Duodenal mucosa (tissue), 2 donors: ENCODE measurements around the gene GNAT3.

Experiments used
- H3K27ac ChIP-seq: one replicate; pipeline ENCODE4 v1.7.0; 2013; ENCODE audit warnings: low read depth, low read length
- H3K27me3 ChIP-seq, 2 donors: one replicate each; pipeline ENCODE4 v1.7.0; 2013; ENCODE audit warnings: low read length in 2 of 2, control low read depth in 1 of 2; ENCODE audit not compliant: insufficient read depth in 2 of 2, control insufficient read depth in 1 of 2
- H3K36me3 ChIP-seq, 2 donors: one replicate each; pipeline ENCODE4 v1.7.0; 2013; ENCODE audit warnings: low read length in 2 of 2, control low read depth in 1 of 2; ENCODE audit not compliant: insufficient read depth in 2 of 2, control insufficient read depth in 1 of 2
- H3K4me1 ChIP-seq, 2 donors: one replicate each; pipeline ENCODE4 v1.7.0; 2013; ENCODE audit warnings: low read length in 2 of 2, control low read depth in 1 of 2; ENCODE audit not compliant: insufficient read depth in 2 of 2, control insufficient read depth in 1 of 2
- H3K4me3 ChIP-seq, 2 donors: one replicate each; pipeline ENCODE4 v1.7.0; 2013; ENCODE audit warnings: low read length in 2 of 2, low read depth in 1 of 2
- H3K9ac ChIP-seq, 2 donors: one replicate each; pipeline ENCODE4 v1.7.0; 2013; ENCODE audit warnings: low read length in 2 of 2, low read depth in 1 of 2
- H3K9me3 ChIP-seq, 2 donors: one replicate each; pipeline ENCODE4 v1.7.0; 2013; ENCODE audit warnings: low read length in 2 of 2, control low read depth in 1 of 2; ENCODE audit not compliant: control insufficient read depth in 1 of 2

GNAT3 gene

DNA sequence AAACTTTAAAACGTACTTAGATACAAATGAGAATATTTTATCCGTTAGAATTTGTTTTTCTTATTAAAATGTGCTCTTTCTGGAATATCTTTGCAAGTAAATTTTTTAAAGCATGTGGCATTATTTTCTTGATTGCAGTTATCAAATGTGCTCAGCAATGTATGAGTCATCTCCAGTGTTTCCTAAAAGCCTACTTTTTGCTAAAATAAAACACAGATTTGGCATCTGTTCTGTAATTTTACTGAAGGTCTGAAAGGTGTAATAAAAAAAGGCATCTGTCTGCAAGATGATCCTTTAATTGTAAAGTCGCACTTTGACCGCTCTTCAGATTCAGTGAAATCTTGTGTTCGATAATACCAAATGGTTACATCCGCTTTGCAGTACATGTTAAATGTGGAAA is 3.4 kb downstream of the GNAT3 start:
- no peak overlapping the region for H3K4me3 ChIP-seq
- H3K9me3 ChIP-seq = no peaks in the 10 kb centered on the region
- no peaks in the 10 kb centered on the region for H3K36me3 ChIP-seq
- H3K9ac ChIP-seq = no peak overlapping the region
- H3K4me1 ChIP-seq = no peaks in the 10 kb centered on the region
- H3K27me3 ChIP-seq = no peaks in the 10 kb centered on the region
- H3K27ac ChIP-seq = no peak overlapping the region

DNA sequence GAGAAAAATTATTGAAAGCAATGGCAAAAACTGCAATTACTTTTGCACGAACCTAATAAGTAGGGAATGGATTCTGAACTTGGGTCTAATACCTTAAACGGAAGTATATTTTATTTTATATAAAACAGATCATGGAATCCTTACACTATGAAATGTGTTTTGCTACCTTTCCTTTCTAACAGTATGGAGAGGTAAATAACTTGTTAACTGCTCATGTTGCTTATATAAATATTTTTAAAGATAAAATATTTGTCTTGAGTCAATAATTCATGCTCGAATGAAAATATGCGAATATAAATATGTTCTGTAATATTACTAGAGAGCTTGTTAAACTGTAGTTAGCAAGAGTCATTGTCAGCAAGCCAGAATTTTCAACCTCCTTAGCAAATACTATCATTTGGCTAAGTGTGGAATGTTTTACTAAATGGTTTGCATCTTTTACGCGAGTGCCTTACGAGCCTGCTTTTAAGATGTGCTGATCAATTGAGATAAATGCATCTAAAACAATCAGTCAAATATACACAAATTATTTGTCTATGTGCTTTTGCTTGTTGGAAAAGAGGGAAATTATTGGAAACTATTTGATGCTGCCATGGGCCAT is 5.9 kb downstream of the GNAT3 start:
- Histone ChIP-seq H3K27me3 (no peaks in the 10 kb centered on the region), H3K9me3 (no peaks in the 10 kb centered on the region), H3K9ac (no peak overlapping the region), H3K36me3 (no peaks in the 10 kb centered on the region), H3K4me1 (no peaks in the 10 kb centered on the region), H3K27ac (no peak overlapping the region), H3K4me3 (no peak overlapping the region)

DNA sequence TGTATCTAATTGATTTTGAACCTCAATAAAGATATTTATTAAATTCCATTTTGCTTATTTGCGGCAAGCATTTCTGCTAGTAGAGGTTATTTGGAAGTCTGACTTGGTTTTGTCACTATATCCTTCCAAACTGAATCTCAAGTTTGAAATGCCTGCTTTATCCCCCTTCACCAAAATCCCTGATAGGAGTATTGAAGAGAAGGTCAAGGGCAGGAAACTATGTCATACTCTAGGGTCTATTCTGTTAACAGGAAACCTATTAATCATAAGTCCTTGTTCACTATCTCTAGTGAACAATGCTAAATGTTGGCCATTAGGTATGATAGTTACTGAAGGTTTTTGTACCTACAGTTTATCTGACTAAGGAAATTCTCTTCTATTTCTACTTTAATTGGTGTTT is 11.5 kb downstream of the GNAT3 start:
- no peaks in the 10 kb centered on the region for H3K36me3 ChIP-seq
- H3K27me3 ChIP-seq = no peaks in the 10 kb centered on the region
- no peaks in the 10 kb centered on the region for H3K4me1 ChIP-seq
- no peaks in the 10 kb centered on the region for H3K9me3 ChIP-seq
- H3K9ac ChIP-seq = no peak overlapping the region
- no peak overlapping the region for H3K4me3 ChIP-seq
- no peak overlapping the region for H3K27ac ChIP-seq

DNA sequence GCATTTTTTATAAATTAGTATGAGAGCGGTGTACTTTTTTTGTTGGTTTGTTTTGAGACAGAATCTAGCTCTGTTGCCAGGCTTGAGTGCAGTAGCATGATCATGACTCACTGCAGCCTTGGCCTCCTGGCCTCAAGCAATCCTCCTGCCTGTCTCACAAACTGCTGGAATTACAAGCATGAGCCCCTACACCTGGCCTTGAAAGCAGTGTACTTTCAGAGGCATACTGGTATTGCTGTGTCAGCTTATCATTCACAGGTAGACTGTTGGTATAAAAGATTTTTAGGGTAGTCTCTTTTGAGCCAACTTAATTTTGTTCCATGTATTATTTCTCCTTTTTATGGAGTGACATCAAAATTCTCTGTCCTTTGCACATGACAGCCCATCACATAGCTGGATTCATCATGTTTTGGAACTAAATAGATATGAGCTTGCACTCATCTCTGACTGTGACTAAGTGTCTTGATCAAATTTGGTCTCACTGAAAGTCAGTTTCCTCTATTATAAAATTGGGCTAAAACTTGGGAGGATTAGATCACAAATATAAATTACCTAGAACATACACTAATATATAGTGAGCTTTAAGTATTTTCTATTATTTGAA is 12.4 kb downstream of the GNAT3 start:
- Histone ChIP-seq H3K27me3 (no peaks in the 10 kb centered on the region), H3K36me3 (no peaks in the 10 kb centered on the region), H3K4me1 (no peaks in the 10 kb centered on the region), H3K4me3 (no peak overlapping the region), H3K9me3 (no peaks in the 10 kb centered on the region), H3K9ac (no peak overlapping the region), H3K27ac (no peak overlapping the region)

DNA sequence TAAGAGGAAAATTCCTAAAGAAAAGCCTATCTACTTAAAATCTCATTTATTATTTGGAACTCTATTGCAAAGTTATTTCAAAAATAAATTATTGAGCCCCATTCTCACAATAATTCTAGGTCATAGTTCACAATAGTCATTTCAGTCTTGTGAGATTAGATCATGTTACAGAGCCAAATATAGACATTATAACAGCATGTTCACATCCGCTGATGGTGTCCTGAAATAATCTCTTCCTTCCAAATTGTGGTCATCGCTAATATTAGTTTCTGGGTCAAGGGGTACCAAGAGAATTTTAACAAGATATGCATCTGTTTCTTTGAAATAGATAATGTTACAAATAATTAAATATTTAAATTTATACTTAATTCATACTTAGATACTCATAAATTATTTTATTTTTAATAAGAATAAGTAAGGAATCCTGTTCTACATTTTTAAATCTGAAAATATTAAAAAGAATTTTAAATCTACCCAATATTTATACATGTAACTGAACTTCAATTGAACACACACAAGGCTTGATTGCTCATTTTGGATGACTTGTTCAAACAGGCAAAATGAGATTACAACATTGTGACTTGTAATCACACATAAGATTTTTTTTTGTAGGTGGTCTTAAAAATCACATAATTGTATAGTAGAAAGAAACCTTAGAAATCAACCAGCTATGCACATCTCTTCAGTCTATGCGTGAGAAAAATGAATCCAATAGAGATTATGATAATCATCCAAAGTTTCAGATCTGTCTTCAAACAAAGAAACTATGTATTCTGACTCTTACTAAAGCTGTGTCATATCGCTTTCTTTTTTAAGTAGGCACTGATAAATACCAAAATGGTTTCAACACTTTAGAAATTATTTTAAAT is 13.1 kb downstream of the GNAT3 start:
- Histone ChIP-seq H3K27me3 (no peaks in the 10 kb centered on the region), H3K36me3 (no peaks in the 10 kb centered on the region), H3K4me1 (no peaks in the 10 kb centered on the region), H3K27ac (no peak overlapping the region), H3K9me3 (no peaks in the 10 kb centered on the region), H3K4me3 (no peak overlapping the region), H3K9ac (no peak overlapping the region)

DNA sequence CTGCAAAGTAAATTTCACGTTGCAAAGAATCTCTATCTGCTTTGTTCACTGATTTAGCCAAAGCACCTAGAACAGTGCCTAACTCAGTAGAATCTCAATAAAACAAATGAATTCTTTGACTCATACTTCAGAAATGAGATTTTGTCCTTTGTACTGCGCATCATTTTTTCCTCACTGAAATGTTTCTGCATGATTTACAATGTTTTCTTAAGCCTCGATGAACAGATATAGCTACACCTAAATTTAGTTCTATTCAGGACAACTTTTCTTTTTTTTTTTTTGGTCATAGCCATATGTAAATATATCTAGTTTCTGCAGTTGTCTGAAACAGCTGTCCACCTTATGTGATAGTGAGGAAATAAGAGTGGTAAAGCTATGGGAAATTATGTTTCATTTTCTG is 15.3 kb downstream of the GNAT3 start:
- H3K4me1 ChIP-seq = no peaks in the 10 kb centered on the region
- H3K27ac ChIP-seq = no peak overlapping the region
- H3K9me3 ChIP-seq = no peaks in the 10 kb centered on the region
- no peaks in the 10 kb centered on the region for H3K36me3 ChIP-seq
- H3K9ac ChIP-seq = no peak overlapping the region
- H3K27me3 ChIP-seq = no peaks in the 10 kb centered on the region
- no peak overlapping the region for H3K4me3 ChIP-seq

DNA sequence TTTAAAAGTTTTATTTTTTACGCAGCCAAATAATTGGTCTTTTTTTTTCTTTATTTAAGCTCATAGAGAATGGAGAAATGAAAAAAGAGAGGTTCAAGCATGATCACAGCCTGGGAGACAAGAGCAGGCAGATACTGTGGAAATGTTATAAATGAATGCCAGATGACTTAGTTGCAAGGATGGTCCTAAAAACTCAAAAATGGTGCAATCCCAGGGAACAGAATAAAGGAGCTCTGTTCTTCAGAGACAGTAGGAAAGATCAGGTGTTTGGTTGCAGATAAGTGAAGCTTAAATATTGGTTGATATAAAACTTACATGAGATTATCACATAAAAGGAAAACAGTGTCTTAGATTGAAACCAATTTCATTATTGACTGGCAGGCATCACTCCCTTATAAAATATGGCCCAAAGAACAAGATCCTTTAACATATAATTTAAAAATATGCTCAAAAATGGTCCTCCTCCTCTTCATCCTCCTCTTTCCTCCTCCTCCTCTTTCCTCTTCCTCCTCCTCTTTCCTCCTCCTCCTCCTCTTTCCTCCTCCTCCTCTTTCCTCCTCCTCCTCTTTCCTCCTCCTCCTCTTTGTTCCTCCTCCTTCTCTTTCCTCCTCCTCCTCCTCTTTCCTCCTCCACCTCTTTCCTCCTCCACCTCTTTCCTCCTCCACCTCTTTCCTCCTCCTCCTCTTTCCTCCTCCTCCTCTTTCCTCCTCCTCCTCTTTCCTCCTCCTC is 18.6 kb downstream of the GNAT3 start:
- H3K9ac ChIP-seq = no peak overlapping the region
- no peaks in the 10 kb centered on the region for H3K4me1 ChIP-seq
- no peak overlapping the region for H3K27ac ChIP-seq
- H3K36me3 ChIP-seq = no peaks in the 10 kb centered on the region
- no peaks in the 10 kb centered on the region for H3K9me3 ChIP-seq
- H3K4me3 ChIP-seq = no peak overlapping the region
- H3K27me3 ChIP-seq = no peaks in the 10 kb centered on the region

DNA sequence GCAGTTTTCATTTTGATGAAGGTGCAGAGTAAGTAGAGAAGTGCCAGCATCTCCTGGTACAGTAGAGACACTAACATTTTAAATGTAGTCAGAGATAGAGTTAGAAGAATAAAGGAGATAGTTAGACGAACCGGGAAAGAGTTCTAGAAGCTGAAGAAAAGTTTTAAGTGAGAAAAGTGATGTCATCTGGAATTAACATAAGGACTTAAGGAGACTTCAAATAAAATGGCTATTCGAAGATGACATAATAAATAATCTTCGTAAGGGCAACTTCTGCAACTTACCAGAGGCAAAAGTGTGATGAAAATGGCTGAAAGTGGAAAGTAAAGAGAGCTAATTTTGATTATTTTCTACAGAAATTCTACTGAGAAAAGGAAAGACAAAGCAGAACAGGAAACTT is 20.4 kb downstream of the GNAT3 start:
- H3K9ac ChIP-seq = no peak overlapping the region
- no peak overlapping the region for H3K27ac ChIP-seq
- no peaks in the 10 kb centered on the region for H3K9me3 ChIP-seq
- no peaks in the 10 kb centered on the region for H3K27me3 ChIP-seq
- H3K4me3 ChIP-seq = no peak overlapping the region
- H3K36me3 ChIP-seq = no peaks in the 10 kb centered on the region
- no peaks in the 10 kb centered on the region for H3K4me1 ChIP-seq

DNA sequence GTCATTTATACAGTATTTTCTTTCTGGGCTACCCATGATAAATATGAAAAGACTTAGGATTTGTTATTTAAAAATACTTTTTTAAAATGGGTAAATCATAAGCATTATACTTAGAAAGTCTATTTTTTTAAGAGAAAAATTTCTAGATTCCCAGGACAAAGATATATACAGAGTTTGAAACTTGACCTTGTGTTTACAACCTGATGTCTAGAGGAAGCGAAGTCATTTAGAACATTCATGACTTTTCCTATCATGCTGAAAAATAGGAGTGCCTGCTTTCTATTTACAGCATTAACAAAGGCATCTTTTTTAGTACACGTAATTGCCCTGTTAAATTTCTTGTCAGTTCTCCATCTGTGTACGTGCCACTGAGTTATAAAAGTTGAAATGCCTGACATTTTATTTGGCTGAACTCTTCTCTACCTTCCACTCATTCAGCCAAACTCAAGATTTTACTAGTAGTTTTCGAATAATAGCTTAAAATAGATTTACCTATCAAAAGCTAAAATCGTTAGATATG is 23.0 kb downstream of the GNAT3 start:
- Histone ChIP-seq H3K36me3 (no peaks in the 10 kb centered on the region), H3K9ac (no peak overlapping the region), H3K4me1 (no peaks in the 10 kb centered on the region), H3K4me3 (no peak overlapping the region), H3K9me3 (no peaks in the 10 kb centered on the region), H3K27ac (no peak overlapping the region), H3K27me3 (no peaks in the 10 kb centered on the region)

DNA sequence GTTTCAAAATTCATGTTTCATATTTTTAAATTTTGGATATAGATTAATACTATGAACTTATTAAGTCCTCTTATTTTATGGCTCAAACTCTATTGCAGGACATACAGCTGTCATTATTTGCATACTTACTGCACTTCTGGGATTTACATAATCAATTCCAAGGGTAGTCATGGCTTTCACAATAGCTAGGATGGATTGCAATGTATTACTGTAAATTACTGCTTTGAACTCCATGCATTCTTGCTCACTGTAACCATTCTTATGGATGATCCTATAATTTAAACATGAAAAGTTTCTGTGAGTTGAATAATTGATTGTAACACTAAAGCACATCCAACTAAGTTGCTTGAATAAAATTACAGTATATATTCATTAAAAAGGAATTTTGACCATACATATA is 23.5 kb downstream of the GNAT3 start:
- Histone ChIP-seq H3K4me1 (no peaks in the 10 kb centered on the region), H3K27me3 (no peaks in the 10 kb centered on the region), H3K36me3 (no peaks in the 10 kb centered on the region), H3K27ac (no peak overlapping the region), H3K9me3 (no peaks in the 10 kb centered on the region), H3K9ac (no peak overlapping the region), H3K4me3 (no peak overlapping the region)
